ENCODE results near the gene SAXO2. TPM values are rescaled to one million over a fixed set of nuclear protein-coding genes. Genes with fewer than 3 reads are reported as not detected.
"Not testable (repeated sequence)": the region's sequence is repeated elsewhere in the genome, so short reads cannot be mapped to it uniquely, and the experiment has no call there.

SAXO2 gene
- polyA plus RNA-seq, 3 donors: not detected

DNA sequence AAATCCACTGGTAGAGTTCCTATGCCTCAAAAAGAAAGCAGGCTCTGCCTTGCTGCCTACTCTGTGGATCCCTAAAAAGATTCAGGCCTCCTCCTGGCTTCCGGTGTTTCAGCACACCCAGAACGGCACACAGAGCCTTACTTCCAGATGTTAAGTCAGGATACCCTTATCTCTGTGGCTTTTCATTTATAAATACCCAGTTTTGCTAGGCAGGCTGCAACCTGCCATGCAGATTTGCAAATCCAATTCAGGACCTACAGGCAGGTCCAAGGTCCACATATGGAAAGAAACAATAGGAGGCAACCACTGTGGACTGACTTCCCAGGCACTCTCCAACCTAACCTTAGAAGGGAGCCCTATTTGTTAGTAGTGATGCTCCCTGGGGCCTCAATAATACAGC, 30.8 kb upstream of the SAXO2 start:
- intact Hi-C loops (cut with micrococcal nuclease): no loop called here
- Histone ChIP-seq H3K36me3 (replicated peaks in 1 of 2; ENCODE audit: control insufficient read depth in 1 of 2, insufficient read depth in 2 of 2, low read length in 2 of 2) (peaks cover 18 to 57% of the 10 kb centered on the region in 2 donors), H3K27ac (ENCODE audit: low read depth in 1 of 2, low read length in 2 of 2) (no peak overlapping the region), H3K27me3 (ENCODE audit: control insufficient read depth in 2 of 2, insufficient read depth in 2 of 2, low read length in 2 of 2) (no peaks in the 10 kb centered on the region), H3K9me3 (replicated peaks in 1 of 2; ENCODE audit: control insufficient read depth in 1 of 2, insufficient read depth in 1 of 2, low read length in 2 of 2) (no peaks in the 10 kb centered on the region), H3K4me1 (ENCODE audit: control insufficient read depth in 1 of 2, insufficient read depth in 2 of 2, low read length in 2 of 2) (peaks cover 5 to 13% of the 10 kb centered on the region in 2 donors), H3K4me2 (replicated peaks; ENCODE audit: extremely low read depth, low read length, poor library complexity, severe bottlenecking) (no peak overlapping the region), H2AFZ (ENCODE audit: insufficient read depth, low read depth, low read length, poor library complexity, severe bottlenecking) (no peak overlapping the region), H3K79me2 (ENCODE audit: insufficient read depth, low read length) (no peaks in the 10 kb centered on the region), H4K20me1 (ENCODE audit: insufficient read depth, low read length) (no peaks in the 10 kb centered on the region), H3K4me3 (replicated peaks in 1 of 3; ENCODE audit: low read depth in 2 of 3, low read length in 3 of 3) (no peak overlapping the region), H3K9ac (ENCODE audit: insufficient read depth, low read length, poor library complexity, severe bottlenecking) (no peak overlapping the region)
- Mint-ChIP-seq H3K4me1 (peaks cover 18% of the 10 kb centered on the region), H3K9me3 (no peaks in the 10 kb centered on the region), H3K27ac (no peak overlapping the region), H3K4me3 (no peak overlapping the region), H3K36me3 (peaks cover 44 to 48% of the 10 kb centered on the region in 2 donors), H3K27me3 (ENCODE audit: low read depth in 3 of 3) (no peaks in the 10 kb centered on the region)
- no peak for TF ChIP-seq CTCF (IDR thresholded peaks at IDR 0.05)
- 93% methylated on average over 2 of the region's 2 CpGs for WGBS (ENCODE audit: insufficient coverage)
- DNase-seq: no peak

DNA sequence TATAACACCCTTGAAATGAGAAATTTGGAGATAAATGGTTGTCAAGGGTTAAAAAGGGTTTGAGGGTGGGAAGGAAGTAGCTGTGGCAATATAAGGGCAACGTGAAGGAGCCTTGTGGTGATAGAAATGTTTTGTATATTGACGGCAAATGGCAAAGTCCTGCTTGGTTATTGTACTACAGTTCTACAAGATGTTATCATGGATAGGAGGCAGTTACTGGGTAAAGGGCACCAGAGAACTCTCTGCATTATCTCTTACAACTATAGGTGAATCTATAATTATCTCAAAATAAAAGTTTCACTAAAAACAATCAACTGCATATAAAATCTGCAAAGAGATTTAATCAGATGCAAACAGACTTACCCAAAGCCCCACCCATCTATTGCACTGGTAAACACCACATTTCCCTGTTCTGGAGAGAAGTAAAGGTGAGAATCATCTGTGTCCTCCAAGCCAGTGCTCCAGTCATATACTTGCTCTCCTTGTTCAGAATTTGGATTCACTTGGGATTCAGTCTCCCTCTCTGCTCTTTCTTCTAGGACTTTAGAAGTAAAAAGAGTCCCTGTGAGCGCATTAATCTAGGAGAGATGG, 24.6 kb upstream of the SAXO2 start:
- H3K4me3 ChIP-seq (replicated peaks in 1 of 3; ENCODE audit: low read depth in 2 of 3, low read length in 3 of 3); H3K27me3 ChIP-seq (ENCODE audit: control insufficient read depth in 2 of 2, insufficient read depth in 2 of 2, low read length in 2 of 2); H2AFZ ChIP-seq (ENCODE audit: insufficient read depth, low read depth, low read length, poor library complexity, severe bottlenecking); H4K20me1 ChIP-seq (ENCODE audit: insufficient read depth, low read length); intact Hi-C loops (cut with micrococcal nuclease); H3K27ac ChIP-seq (ENCODE audit: low read depth in 1 of 2, low read length in 2 of 2); H3K4me2 ChIP-seq (replicated peaks; ENCODE audit: extremely low read depth, low read length, poor library complexity, severe bottlenecking); H3K9me3 Mint-ChIP-seq; H3K27me3 Mint-ChIP-seq (ENCODE audit: low read depth in 3 of 3); DNase-seq; H3K79me2 ChIP-seq (ENCODE audit: insufficient read depth, low read length); H3K4me3 Mint-ChIP-seq; H3K9me3 ChIP-seq (replicated peaks in 1 of 2; ENCODE audit: control insufficient read depth in 1 of 2, insufficient read depth in 1 of 2, low read length in 2 of 2); H3K9ac ChIP-seq (ENCODE audit: insufficient read depth, low read length, poor library complexity, severe bottlenecking): not testable (repeated sequence)
- peaks cover 50% of the 10 kb centered on the region in 2 donors for H3K36me3 Mint-ChIP-seq
- whole genome bisulfite sequencing (ENCODE audit: insufficient coverage): no CpG with 5 or more reads among the region's 3 CpGs
- H3K4me1 Mint-ChIP-seq: peaks cover 12% of the 10 kb centered on the region
- Histone ChIP-seq H3K36me3 (replicated peaks in 1 of 2; ENCODE audit: control insufficient read depth in 1 of 2, insufficient read depth in 2 of 2, low read length in 2 of 2) (peaks cover 22 to 64% of the 10 kb centered on the region in 2 donors), H3K4me1 (ENCODE audit: control insufficient read depth in 1 of 2, insufficient read depth in 2 of 2, low read length in 2 of 2) (peaks cover 5 to 11% of the 10 kb centered on the region in 2 donors)
- H3K27ac Mint-ChIP-seq: peak overlapping the region in 2 of 7 donors; percentile 31 to 47
